NCI-H2196 treated with DMSO at 0.1 percent for 48 hours (cell line): Measurements from ENCODE around the gene CISTR.
"Not testable (repeated sequence)": the region's sequence is repeated elsewhere in the genome, so short reads cannot be mapped to it uniquely, and the experiment has no call there.

Experiments
- DNase-seq: peaks from one replicate; lab custom pipeline; 2025; ENCODE audit not compliant: unreplicated experiment; lab: John Stamatoyannopoulos, UW

CISTR gene

DNA sequence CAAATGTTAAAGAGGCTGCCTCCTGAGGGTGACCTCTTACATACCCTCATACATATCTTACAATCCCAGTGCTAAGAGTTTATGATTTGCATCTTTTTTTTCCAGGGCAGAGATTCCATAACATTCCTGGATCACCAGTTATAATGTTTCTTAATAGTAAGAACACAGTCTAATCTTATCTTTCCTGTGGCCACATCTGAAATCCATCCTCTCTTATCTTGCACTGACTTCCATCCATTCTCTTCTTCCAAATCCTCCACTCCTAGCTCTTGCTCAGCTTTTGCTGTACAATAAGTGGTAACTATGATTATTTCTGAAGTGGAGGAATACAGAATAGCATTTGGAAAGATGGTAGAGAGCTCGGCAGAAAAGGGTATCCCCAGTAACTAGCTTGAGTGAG lies 30.8 kb downstream of the CISTR start:
- DNase-seq = no peak

DNA sequence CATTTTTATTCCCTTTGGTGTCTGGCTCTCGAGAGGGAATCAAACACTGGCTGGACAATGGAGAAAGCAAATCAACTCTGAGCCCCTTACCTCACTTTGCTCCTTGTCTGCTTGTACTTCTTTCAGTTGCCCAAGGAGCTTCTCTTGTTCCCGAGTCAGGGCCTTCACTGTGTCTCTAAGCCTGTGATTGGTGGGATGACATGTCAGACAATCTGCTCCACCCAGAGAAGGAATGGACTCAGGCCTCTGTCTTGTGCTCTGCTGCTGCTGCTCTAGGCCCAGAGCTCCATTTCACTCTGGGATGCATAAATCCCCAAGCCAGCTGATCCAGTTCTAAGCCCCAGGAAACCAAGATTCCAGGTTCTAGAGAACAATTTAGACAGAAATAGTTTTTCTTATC lies 32.1 kb downstream of the CISTR start:
- no peak for DNase-seq

DNA sequence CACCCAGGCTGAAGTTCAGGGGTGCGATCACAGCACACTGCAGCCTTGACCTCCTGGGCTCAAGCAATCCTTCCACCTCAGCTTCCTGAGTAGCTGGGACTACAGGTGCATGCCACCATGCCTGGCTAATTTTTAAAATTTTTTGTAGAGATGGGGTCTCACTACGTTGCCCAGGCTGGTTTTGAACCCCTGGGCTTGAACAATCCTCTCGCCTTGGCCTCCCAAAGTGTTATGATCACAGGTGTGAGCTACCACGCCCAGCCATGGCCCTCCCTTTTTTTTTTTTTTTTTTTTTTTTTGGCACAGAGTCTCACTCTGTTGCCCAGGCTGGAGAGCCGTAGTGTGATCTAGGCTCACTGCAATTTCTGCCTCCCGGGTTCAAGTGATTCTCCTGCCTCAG lies 33.2 kb downstream of the CISTR start:
- DNase-seq = not testable (repeated sequence)

DNA sequence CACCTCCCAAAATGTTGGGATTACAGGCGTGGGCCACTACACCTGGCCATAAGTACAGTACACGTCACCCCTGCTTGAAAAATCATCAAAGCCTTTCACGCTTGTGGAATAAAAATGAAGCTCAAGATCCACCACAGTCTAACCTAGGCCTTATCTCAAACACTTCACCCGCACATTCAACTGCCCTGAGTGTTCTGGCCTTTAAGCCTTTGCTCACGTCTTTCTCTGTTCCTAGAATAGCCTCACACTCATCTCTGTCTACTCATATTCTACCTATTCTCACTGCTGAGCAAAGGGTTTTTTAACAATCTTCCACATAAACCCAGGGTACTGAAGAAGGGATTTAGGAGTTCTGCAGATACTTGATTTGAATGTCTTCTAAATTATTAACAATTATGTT lies 34.5 kb downstream of the CISTR start:
- no peak for DNase-seq

- no peak for DNase-seq
Observed at GRCh38 chr12:53714004-53714403, 37.8 kb downstream of the CISTR start.

- DNase-seq = no peak
Observed at GRCh38 chr12:53713516-53713915, 38.3 kb downstream of the CISTR start.

DNA sequence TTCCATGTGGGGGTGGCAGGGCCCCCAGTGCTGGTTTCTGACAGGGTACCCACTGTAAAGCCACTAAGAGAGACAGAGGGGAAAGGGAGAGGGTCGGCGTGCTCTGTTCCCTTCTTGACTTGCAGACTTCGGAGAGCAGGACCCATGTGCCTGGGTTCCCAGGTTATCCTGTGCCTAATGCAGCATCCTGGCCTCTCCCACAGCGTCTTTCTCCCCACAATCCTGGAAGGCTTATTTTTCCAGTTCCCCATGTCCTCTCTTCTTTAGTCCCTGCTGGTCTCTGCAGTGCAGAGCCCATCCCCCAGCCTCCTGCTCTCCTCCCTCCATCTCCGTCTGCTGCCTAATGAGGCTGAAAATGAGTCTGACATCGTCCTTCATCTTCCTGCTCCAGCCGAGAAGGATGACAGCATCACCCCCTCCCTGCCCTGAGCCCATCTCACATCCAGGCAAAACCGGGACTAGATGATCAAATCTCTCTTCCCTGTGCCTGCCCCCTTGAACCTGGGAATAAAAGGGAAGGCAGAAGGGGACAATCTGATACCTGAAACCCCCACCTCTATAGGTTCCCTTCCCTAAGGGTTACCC lies 39.6 kb downstream of the CISTR start:
- no peak for DNase-seq

DNA sequence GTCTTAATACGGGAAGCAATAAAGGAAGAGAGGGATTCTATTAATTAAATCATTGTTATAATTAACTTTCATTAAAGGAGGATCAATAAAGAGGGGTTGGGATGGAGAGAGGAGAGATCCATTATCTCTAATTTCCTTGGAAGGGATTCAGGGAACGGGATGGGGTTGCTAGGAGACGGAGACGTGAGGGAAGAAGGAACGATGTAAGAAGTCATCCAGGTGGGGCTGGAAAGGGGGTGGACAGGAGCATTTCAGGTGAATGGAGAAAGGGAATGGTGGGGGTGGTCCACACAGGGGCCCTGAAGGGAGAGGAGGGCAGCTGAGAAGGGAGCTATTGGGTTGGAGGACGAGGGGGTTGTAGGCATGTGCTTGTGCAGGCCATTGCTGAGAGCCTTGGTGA lies 41.7 kb downstream of the CISTR start:
- no peak for DNase-seq

DNA sequence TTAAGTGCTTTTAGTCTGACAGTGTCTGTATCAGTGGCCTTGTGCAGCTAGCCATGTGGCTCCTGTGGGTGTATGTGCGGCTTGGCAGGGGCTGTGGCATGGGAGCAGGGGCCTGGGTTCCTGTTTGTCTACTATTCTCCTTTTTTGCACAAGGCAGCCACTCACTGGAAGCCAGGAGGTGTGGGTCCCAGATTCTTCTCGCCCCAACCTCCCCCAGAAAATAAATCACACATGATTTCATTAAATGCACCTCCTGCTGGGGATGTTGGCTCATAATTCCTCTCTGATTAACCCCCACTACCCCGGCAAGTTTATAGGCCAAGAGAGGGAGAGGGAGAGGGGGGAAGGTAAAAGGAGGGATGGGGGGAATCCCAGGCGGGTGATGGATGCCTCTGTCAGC lies 42.1 kb downstream of the CISTR start:
- DNase-seq = no peak

DNA sequence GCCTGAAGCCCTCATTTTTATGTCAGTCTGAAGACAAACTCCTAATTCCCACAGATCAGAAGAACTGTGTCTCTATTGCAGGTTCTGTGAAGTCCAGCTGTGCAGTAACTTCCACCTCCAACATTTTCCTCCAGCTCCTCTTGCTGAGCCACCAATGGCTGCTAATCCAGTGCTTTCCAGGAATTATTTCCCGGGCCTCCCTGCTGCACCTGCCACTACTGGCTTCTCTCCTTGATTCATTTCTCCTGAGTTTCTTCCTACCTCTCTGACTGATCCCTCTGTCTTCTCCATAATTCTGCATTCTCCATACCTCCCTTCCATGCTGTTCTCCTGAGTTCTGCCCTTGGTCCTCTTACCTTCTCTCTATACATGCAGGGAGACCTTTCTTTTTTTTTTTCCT lies 45.7 kb downstream of the CISTR start:
- DNase-seq = no peak

DNA sequence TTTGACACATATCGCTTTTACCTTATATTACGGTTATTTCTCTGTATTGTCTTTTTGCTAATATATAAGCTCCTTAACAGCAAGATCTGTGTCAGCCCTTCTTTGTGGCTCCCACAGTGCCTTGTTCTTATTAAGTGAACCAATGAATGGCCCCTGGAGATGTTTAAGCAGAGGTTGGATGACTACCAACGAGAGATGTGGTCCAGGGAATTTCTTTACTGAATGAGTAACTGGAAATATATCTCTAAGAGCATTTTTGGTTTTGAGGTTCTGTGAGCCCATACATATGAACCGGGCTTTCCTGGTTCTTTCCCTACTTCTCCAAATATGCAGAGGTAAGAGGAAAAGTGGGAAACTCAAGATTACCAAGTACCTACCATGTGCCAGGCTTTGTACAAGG lies 48.0 kb downstream of the CISTR start:
- no peak for DNase-seq

DNA sequence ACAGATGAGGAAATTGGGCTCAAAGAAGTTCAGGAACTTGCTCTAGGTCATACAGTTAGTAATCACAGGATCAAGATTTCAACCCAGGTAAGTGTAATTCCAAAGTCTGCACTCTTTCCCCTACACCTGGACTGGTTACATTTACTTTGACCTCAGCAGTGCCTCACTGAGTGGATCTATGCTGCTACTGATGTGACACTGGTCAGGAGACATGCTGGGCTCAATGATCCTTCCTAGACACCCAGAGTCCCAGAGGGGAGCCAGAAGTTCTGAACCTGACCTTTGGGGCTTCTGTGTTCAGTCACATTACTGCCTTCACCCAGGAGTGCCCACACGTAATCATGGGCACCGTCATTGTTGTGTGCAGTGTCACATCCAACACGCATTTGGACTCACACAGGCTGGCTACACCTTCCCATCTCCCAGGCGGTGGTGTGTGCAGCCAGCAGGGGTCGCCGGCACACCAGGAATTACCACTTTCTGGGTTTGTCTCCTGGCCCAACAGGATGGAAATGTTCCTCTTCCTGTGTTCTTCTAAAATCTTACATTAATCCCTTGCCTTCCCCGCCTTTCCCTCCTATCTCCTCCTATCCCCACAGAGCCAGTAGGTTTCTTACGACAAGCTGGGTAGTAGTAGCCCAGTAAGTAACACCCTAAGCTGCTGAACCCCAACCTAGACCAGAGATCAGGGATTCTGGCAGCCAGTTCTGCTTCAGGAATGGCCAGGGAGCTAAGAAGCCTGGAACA lies 50.1 kb downstream of the CISTR start:
- peak; percentile 37 for DNase-seq

- DNase-seq = no peak
Observed at GRCh38 chr12:53700567-53700966, 51.2 kb downstream of the CISTR start.

DNA sequence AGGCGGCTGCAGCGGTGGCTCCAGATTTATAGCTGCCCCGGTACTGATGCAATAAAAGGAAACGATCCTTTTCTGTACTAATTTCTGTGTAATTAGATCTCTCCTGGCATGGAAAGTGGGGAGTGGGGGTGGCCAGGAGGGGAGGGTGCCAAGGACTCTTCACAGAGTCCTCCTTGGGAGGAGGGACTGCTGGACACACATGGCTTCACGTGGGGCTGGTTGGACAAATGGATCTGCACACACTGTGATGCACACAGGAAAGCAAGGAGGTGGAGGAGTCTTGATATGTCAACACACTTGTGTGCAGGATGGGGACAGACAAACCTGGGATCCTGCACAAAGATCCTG lies 52.1 kb downstream of the CISTR start:
- DNase-seq = no peak

- DNase-seq = no peak
Observed at GRCh38 chr12:53698948-53699677, 52.7 kb downstream of the CISTR start.

GRCh38 chr12:53696655-53697331 lies 55.0 kb downstream of the CISTR start:
- no peak for DNase-seq
